ENCODE results near the gene CASP8AP2. TPM values are rescaled to one million over a fixed set of nuclear protein-coding genes. Genes with fewer than 3 reads are reported as not detected.

Gene CASP8AP2
- polyA plus RNA-seq, 2 of the 4 experiments (the other 2 are of a cell fraction) = 8.2 to 13.6 TPM

DNA sequence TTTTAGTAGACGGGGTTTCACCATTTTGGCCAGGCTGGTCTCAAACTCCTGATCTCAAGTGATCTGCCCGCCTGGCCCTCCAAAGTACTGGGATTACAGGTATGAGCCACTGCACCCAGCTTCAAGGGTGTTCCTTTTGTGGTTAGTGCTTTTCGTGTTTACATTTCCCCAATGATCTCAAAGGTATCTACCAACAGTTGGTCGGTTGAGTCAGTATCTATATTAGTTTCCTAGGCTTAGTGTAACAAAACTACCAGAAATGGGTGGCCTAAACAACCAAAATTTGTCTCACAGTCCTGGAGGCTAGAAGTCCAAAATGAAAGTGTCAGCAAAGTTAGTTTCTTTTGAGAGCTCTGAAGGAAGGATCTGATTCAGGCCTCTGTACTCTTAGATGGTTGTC lies 30.1 kb downstream of the CASP8AP2 start:
- POLR2A ChIA-PET = no interaction called here
- Histone ChIP-seq H3K27ac (no peak overlapping the region), H3K9me3 (no peaks in the 10 kb centered on the region), H3K4me3 (no peak overlapping the region), H3K4me2 (no peak overlapping the region), H3K4me1 (no peaks in the 10 kb centered on the region)
- DNase-seq (ENCODE audit: low read depth in 1 of 2, low spot score in 1 of 2) (no peak), ATAC-seq (no peak), FAIRE-seq (no peak)
- TF ChIP-seq, protein P1, sequence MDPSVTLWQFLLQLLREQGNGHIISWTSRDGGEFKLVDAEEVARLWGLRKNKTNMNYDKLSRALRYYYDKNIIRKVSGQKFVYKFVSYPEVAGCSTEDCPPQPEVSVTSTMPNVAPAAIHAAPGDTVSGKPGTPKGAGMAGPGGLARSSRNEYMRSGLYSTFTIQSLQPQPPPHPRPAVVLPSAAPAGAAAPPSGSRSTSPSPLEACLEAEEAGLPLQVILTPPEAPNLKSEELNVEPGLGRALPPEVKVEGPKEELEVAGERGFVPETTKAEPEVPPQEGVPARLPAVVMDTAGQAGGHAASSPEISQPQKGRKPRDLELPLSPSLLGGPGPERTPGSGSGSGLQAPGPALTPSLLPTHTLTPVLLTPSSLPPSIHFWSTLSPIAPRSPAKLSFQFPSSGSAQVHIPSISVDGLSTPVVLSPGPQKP (IDR thresholded peaks at IDR 0.05; ENCODE audit: low read depth, low read length) = no peak
- TF ChIP-seq TP53 (CRISPR knock-in tag; IDR thresholded peaks at IDR 0.05) = no peak
- TF ChIP-seq MAFK (IDR thresholded peaks at IDR 0.05; ENCODE audit: partially characterized antibody) = no peak
- TF ChIP-seq, protein P2, sequence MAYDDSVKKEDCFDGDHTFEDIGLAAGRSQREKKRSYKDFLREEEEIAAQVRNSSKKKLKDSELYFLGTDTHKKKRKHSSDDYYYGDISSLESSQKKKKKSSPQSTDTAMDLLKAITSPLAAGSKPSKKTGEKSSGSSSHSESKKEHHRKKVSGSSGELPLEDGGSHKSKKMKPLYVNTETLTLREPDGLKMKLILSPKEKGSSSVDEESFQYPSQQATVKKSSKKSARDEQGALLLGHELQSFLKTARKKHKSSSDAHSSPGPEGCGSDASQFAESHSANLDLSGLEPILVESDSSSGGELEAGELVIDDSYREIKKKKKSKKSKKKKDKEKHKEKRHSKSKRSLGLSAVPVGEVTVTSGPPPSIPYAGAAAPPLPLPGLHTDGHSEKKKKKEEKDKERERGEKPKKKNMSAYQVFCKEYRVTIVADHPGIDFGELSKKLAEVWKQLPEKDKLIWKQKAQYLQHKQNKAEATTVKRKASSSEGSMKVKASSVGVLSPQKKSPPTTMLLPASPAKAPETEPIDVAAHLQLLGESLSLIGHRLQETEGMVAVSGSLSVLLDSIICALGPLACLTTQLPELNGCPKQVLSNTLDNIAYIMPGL (CRISPR knock-in tag; IDR thresholded peaks at IDR 0.05; ENCODE audit: borderline replicate concordance) = no peak
- no peak for TF ChIP-seq NR3C1 (IDR thresholded peaks at IDR 0.05)
- no peak for TF ChIP-seq EHMT2 (IDR thresholded peaks at IDR 0.05; ENCODE audit: low read depth)
- no peak for TF ChIP-seq RAD21 (conservative IDR thresholded peaks at IDR 0.05 in 1 of 2, IDR thresholded peaks at IDR 0.05 in 1 of 2)
- TF ChIP-seq FOSL2 (IDR thresholded peaks at IDR 0.05) = no peak
- TF ChIP-seq FOSL2 (CRISPR knock-in tag; IDR thresholded peaks at IDR 0.05) = no peak
- no peak for TF ChIP-seq NPAS2 (CRISPR knock-in tag; IDR thresholded peaks at IDR 0.05; ENCODE audit: borderline replicate concordance)
- TF ChIP-seq CHD4 (IDR thresholded peaks at IDR 0.05; ENCODE audit: borderline replicate concordance) = no peak
- TF ChIP-seq MAZ (IDR thresholded peaks at IDR 0.05; ENCODE audit: borderline replicate concordance, low read depth, low read length) = no peak
- TF ChIP-seq CBX2 (IDR thresholded peaks at IDR 0.05; ENCODE audit: borderline replicate concordance, low read depth) = no peak
- TF ChIP-seq, protein P3, sequence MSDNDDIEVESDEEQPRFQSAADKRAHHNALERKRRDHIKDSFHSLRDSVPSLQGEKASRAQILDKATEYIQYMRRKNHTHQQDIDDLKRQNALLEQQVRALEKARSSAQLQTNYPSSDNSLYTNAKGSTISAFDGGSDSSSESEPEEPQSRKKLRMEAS (IDR thresholded peaks at IDR 0.05) = no peak
- TF ChIP-seq KDM1A (IDR thresholded peaks at IDR 0.05; ENCODE audit: low read depth) = no peak
- no peak for TF ChIP-seq HOXB13 (CRISPR knock-in tag; IDR thresholded peaks at IDR 0.05; ENCODE audit: low read depth)
- TF ChIP-seq, protein P4, sequence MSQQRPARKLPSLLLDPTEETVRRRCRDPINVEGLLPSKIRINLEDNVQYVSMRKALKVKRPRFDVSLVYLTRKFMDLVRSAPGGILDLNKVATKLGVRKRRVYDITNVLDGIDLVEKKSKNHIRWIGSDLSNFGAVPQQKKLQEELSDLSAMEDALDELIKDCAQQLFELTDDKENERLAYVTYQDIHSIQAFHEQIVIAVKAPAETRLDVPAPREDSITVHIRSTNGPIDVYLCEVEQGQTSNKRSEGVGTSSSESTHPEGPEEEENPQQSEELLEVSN (IDR thresholded peaks at IDR 0.05; ENCODE audit: borderline replicate concordance, low read depth) = no peak
- TF ChIP-seq RCOR1 (IDR thresholded peaks at IDR 0.05; ENCODE audit: low read depth, low read length) = no peak
- TF ChIP-seq FOXS1 (CRISPR knock-in tag; IDR thresholded peaks at IDR 0.05) = no peak
- TF ChIP-seq SREBF2 (IDR thresholded peaks at IDR 0.05) = no peak
- TF ChIP-seq, protein P5, sequence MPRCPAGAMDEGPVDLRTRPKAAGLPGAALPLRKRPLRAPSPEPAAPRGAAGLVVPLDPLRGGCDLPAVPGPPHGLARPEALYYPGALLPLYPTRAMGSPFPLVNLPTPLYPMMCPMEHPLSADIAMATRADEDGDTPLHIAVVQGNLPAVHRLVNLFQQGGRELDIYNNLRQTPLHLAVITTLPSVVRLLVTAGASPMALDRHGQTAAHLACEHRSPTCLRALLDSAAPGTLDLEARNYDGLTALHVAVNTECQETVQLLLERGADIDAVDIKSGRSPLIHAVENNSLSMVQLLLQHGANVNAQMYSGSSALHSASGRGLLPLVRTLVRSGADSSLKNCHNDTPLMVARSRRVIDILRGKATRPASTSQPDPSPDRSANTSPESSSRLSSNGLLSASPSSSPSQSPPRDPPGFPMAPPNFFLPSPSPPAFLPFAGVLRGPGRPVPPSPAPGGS (IDR thresholded peaks at IDR 0.05) = no peak
- 88% methylated on average over 4 of the region's 4 CpGs for WGBS (ENCODE audit: missing lambda C conversion rate)
- CTCF ChIA-PET = no interaction called here

DNA sequence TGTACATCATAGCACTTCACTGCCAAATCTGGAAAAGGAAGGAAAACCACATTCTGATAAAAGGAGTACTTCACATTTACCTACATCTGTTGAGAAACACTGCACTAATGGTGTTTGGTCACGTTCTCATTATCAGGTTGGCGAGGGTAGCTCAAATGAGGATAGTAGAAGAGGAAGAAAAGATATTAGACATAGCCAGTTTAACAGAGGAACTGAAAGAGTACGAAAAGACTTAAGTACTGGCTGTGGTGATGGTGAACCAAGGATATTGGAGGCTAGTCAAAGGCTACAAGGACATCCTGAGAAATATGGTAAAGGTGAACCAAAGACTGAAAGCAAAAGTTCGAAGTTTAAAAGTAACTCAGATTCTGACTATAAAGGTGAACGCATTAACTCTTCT lies 32.6 kb downstream of the CASP8AP2 start:
- no peak for TF ChIP-seq SREBF2 (IDR thresholded peaks at IDR 0.05)
- no peak for TF ChIP-seq ZFP36 (IDR thresholded peaks at IDR 0.05; ENCODE audit: borderline replicate concordance, partially characterized antibody)
- TF ChIP-seq KDM5A (IDR thresholded peaks at IDR 0.05) = no peak
- CTCF ChIA-PET = no interaction called here
- Histone ChIP-seq H3K9me3 (no peaks in the 10 kb centered on the region), H3K27ac (no peak overlapping the region), H3K4me3 (no peak overlapping the region), H3K4me2 (no peak overlapping the region), H3K4me1 (no peaks in the 10 kb centered on the region)
- WGBS (ENCODE audit: missing lambda C conversion rate) = 87% methylated on average over 5 of the region's 5 CpGs
- POLR2A ChIA-PET = no interaction called here
- DNase-seq (ENCODE audit: low read depth in 1 of 2, low spot score in 1 of 2) (no peak), FAIRE-seq (no peak), ATAC-seq (no peak)
